ENCODE measurements around the gene ACTBL2.

Gene ACTBL2

GRCh38 chr5:57439601-57440000 lies 43.0 kb downstream of the ACTBL2 start:
- no peak overlapping the region for H3K4me3 ChIP-seq (ENCODE audit: low read depth, low read length)
- TF ChIP-seq, protein P1, sequence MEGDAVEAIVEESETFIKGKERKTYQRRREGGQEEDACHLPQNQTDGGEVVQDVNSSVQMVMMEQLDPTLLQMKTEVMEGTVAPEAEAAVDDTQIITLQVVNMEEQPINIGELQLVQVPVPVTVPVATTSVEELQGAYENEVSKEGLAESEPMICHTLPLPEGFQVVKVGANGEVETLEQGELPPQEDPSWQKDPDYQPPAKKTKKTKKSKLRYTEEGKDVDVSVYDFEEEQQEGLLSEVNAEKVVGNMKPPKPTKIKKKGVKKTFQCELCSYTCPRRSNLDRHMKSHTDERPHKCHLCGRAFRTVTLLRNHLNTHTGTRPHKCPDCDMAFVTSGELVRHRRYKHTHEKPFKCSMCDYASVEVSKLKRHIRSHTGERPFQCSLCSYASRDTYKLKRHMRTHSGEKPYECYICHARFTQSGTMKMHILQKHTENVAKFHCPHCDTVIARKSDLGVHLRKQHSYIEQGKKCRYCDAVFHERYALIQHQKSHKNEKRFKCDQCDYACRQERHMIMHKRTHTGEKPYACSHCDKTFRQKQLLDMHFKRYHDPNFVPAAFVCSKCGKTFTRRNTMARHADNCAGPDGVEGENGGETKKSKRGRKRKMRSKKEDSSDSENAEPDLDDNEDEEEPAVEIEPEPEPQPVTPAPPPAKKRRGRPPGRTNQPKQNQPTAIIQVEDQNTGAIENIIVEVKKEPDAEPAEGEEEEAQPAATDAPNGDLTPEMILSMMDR (IDR thresholded peaks at IDR 0.05; ENCODE audit: borderline replicate concordance, insufficient read depth, low read depth, low read length), result no peak

- H3K4me3 ChIP-seq (ENCODE audit: low read depth, low read length), result no peak overlapping the region
- TF ChIP-seq, protein P1 (IDR thresholded peaks at IDR 0.05; ENCODE audit: borderline replicate concordance, insufficient read depth, low read depth, low read length), result no peak
Measured at GRCh38 chr5:57437976-57438805, 44.4 kb downstream of the ACTBL2 start.

- H3K4me3 ChIP-seq (ENCODE audit: low read depth, low read length), result no peak overlapping the region
- TF ChIP-seq, protein P1 (IDR thresholded peaks at IDR 0.05; ENCODE audit: borderline replicate concordance, insufficient read depth, low read depth, low read length), result no peak
Measured at GRCh38 chr5:57436586-57436985, 46.0 kb downstream of the ACTBL2 start.

DNA sequence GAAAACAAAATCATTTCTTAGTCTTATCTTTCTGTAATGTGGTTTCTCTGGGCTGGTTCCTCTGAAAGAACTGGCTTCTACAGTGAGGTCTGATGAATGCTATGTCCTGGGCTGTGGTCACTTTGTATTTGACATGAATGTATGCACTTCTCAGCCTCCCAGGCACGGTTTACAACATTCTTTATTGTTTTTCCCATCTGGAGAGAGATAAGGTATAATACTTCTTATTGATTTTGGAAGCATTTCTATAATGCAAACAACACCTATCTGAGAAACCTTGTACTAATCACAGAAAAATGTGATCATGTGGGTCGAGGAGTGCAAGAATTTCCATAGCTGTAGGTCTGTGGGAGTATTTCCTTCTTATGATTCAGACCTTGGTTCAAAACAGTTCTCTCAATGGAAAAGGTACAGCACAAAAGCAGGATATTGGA lies 46.9 kb downstream of the ACTBL2 start:
- H3K4me3 ChIP-seq (ENCODE audit: low read depth, low read length), result no peak overlapping the region
- TF ChIP-seq, protein P1 (IDR thresholded peaks at IDR 0.05; ENCODE audit: borderline replicate concordance, insufficient read depth, low read depth, low read length), result no peak

DNA sequence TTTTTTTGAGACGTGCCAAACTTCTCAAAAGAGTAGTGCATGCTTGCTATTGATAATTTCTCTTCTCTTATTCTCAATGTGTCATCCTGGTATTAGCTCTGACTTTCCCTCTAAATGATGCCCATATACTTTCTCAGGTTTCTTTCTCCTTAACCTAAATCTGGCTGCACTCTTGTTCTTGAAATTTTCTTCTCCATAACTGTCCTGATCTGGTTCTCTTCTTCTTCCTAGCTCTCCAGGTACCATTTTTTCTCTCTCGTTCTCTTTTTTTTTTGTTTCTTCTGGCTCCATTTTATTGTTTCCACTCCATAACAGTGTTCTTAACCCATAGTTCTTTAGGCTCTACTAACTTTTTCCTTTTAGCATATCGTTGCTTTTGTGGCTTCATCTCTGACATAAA lies 47.9 kb downstream of the ACTBL2 start:
- H3K4me3 ChIP-seq (ENCODE audit: low read depth, low read length), result no peak overlapping the region
- TF ChIP-seq, protein P1 (IDR thresholded peaks at IDR 0.05; ENCODE audit: borderline replicate concordance, insufficient read depth, low read depth, low read length), result no peak

DNA sequence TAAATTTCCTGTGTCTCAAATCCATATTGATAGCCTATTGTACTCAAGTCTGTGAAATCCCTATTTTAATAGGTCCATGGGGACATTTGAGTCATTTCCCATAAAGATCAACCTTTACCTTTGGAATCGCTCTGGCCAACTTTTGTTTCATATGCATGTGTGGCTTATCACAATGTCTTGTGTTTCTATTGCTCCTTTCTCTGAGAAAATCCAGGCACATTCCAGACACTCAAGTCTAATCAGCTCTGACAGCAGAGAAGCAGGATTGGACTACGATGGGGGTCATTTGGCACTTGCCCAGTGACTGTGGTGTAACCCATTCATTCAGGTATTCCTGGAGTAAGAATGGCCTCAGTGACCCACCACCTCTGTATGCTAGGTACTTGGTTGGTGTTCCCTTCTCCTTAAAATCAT lies 48.4 kb downstream of the ACTBL2 start:
- H3K4me3 ChIP-seq (ENCODE audit: low read depth, low read length), result no peak overlapping the region
- TF ChIP-seq, protein P1 (IDR thresholded peaks at IDR 0.05; ENCODE audit: borderline replicate concordance, insufficient read depth, low read depth, low read length), result no peak

GRCh38 chr5:57432876-57433275 lies 49.7 kb downstream of the ACTBL2 start:
- H3K4me3 ChIP-seq (ENCODE audit: low read depth, low read length), result no peak overlapping the region
- TF ChIP-seq, protein P1 (IDR thresholded peaks at IDR 0.05; ENCODE audit: borderline replicate concordance, insufficient read depth, low read depth, low read length), result no peak

Measured in GM12875 (cell line).